Epithelial cell of esophagus (primary cell): ENCODE results near the gene CRTC3.

Experiments used
- DNase-seq: peaks from one replicate; pipeline ENCODE4 v3.0.0; 2010; ENCODE audit warnings: low read depth
- H3K4me3 ChIP-seq: 2 replicates; pipeline ENCODE4 v1.5.1; 2011; ENCODE audit warnings: mild to moderate bottlenecking, low read length, control low read depth
- TF ChIP-seq, protein P1 (sequence below): IDR thresholded peaks from 2 replicates; pipeline ENCODE4 v1.5.1; 2011; ENCODE audit warnings: low read depth, mild to moderate bottlenecking, low read length, control low read depth, inconsistent platforms; ENCODE audit not compliant: insufficient read depth; ENCODE audit errors: missing control alignments

Gene CRTC3

DNA sequence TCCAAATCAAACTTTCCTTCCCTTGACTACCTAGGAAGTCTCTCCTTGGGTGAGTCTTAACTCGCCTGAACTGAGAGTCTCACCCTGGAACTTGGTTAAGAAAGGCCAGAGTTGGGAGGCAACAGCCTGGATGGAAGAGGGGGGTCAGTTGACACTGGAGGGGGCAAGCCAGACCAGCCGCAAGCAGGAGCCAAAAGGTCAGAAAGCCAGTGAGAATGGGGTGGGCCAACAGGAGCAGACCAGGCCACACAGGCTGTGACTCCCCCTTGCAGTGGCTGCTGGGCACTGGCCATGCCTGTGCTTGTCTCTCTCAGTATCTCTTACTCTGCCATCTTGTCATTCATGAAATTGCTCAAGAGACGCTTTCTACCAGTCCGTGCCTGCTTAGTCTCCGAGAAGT lies 32.9 kb downstream of the CRTC3 start:
- TF ChIP-seq, protein P1, sequence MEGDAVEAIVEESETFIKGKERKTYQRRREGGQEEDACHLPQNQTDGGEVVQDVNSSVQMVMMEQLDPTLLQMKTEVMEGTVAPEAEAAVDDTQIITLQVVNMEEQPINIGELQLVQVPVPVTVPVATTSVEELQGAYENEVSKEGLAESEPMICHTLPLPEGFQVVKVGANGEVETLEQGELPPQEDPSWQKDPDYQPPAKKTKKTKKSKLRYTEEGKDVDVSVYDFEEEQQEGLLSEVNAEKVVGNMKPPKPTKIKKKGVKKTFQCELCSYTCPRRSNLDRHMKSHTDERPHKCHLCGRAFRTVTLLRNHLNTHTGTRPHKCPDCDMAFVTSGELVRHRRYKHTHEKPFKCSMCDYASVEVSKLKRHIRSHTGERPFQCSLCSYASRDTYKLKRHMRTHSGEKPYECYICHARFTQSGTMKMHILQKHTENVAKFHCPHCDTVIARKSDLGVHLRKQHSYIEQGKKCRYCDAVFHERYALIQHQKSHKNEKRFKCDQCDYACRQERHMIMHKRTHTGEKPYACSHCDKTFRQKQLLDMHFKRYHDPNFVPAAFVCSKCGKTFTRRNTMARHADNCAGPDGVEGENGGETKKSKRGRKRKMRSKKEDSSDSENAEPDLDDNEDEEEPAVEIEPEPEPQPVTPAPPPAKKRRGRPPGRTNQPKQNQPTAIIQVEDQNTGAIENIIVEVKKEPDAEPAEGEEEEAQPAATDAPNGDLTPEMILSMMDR, result no peak
- H3K4me3 ChIP-seq, result no peak overlapping the region
- peak; percentile 23 for DNase-seq

GRCh38 chr15:90563463-90563862 lies 33.7 kb downstream of the CRTC3 start:
- DNase-seq, result no peak

DNA sequence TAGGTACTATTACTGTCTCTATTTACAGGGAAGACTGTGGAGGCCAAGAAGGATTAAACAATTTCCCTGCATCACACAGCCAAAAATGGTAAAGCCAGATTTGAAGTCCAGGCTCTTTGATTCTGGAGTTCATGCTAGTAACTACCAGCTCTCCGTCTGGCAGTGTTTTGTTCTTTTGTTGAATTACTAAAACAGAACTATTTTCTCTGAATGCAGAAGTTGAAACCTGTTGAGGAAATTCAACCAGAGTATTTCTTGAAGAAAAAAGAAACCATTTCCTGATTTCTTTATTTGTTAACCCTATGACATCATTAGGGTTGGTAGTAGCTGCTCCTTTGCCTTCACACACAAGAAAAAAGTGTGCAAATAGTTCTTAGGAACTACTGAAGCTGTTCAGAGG lies 34.3 kb downstream of the CRTC3 start:
- TF ChIP-seq, protein P1, result no peak
- no peak for DNase-seq
- no peak overlapping the region for H3K4me3 ChIP-seq

More at GRCh38 chr15:90563463-90563862, 33.7 kb downstream of the CRTC3 start:
- TF ChIP-seq, protein P1, result no peak
- H3K4me3 ChIP-seq, result no peak overlapping the region

GRCh38 chr15:90564590-90564989 lies 34.9 kb downstream of the CRTC3 start:
- no peak overlapping the region for H3K4me3 ChIP-seq
- TF ChIP-seq, protein P1, result no peak
- DNase-seq, result no peak

GRCh38 chr15:90565866-90566265 lies 36.1 kb downstream of the CRTC3 start:
- no peak for DNase-seq
- TF ChIP-seq, protein P1, result no peak
- H3K4me3 ChIP-seq, result no peak overlapping the region

- TF ChIP-seq, protein P1, result no peak
- DNase-seq, result no peak
- no peak overlapping the region for H3K4me3 ChIP-seq
These were observed 40.9 kb downstream of the CRTC3 start for GRCh38 chr15:90570643-90571042.

GRCh38 chr15:90571063-90571541 lies 41.4 kb downstream of the CRTC3 start:
- peak; percentile 19 for DNase-seq
- no peak overlapping the region for H3K4me3 ChIP-seq
- TF ChIP-seq, protein P1, result no peak
